Adrenal gland (tissue), 12 donors: ENCODE results near the gene RAB3IL1. TPM values are rescaled to one million over a fixed set of nuclear protein-coding genes. Genes with fewer than 3 reads are reported as not detected.

ENCODE experiments used
- DNase-seq, 7 donors: peaks; one replicate each; pipeline ENCODE4 v3.0.0-alpha.2; 2019 to 2020
- H3K27ac ChIP-seq, 5 donors: fragments of 200-600 bp; sonication (generic) in 4 of 5; 1 replicate in 3 of 5; 2 replicates in 2 of 5; pipeline versions ENCODE4 v1.5.1 to v1.8.0; 2016 to 2020; ENCODE audit warnings: mild to moderate bottlenecking in 1 of 5
- H3K27me3 ChIP-seq: fragments of 200-600 bp; 2 replicates; pipeline ENCODE4 v1.8.0; 2021
- H3K36me3 ChIP-seq, 2 donors: fragments of 200-600 bp; replicated peaks in 1 of 2; 1 replicate in 1 of 2; 2 replicates in 1 of 2; pipeline versions ENCODE4 v1.5.1 to v1.8.0; 2018 to 2022
- H3K4me1 ChIP-seq, 2 donors: fragments of 200-600 bp; replicated peaks in 1 of 2; 1 replicate in 1 of 2; 2 replicates in 1 of 2; pipeline versions ENCODE4 v1.5.1 to v1.8.0; 2018 to 2021
- H3K4me3 ChIP-seq, 4 donors: fragments of 200-600 bp; sonication (generic) in 3 of 4; one replicate each; pipeline ENCODE4 v1.5.1; 2016 to 2018
- H3K9me3 ChIP-seq, 3 donors: fragments of 200-600 bp; sonication (generic) in 1 of 3; replicated peaks in 1 of 3; 1 replicate in 2 of 3; 2 replicates in 1 of 3; pipeline versions ENCODE4 v1.5.1 to v1.8.0; 2016 to 2021
- POLR2A ChIP-seq, 2 donors: fragments of 450-650 bp; IDR thresholded peaks; one replicate each; pipeline ENCODE4 v1.6.1; 2017; ENCODE audit warnings: antibody characterized with exemption in 2 of 2, mild to moderate bottlenecking in 2 of 2, moderate library complexity in 1 of 2
- WGBS, 4 donors: extraction: QIAGEN DNeasy Blood & Tissue Kit in 2 of 4; methylation state at CpG; one replicate each; pipeline versions ENCODE4 v1.1.5 to v1.1.7; 2013 to 2017; 5-methylcytosine and 5-hydroxymethylcytosine counted together
- intact Hi-C, 2 donors: fragments of 100-400 bp; cut with DNase I; formaldehyde crosslinking; loops; one replicate each; pipeline versions ENCODE4 v1.14.1 to v1.15.0; 2022 to 2023
- polyA plus RNA-seq, 3 donors: library from polyadenylated mRNA; stranded (reverse); fragments of 200-250 nt in 2 of 3; fragments of 350-450 nt in 1 of 3; fragmentation: Illumina TruSeq in 1 of 3; extraction: RNeasy Lipid Tissue Mini Kit (QIAGEN cat#74804) in 1 of 3; gene quantifications; one replicate each; pipeline ENCODE4 v1.2.3, GENCODE V29; 2013 to 2014
- total RNA-seq, 9 donors: library from RNA; depleted of rRNA in 4 of 9; stranded (reverse); fragments of >200 nt in 4 of 9; fragments of 120-200 nt in 1 of 9; fragmentation: NEBNext Ultra II Directional in 1 of 9; extraction: Animal tissue kit (Norgen Biotek cat#: 25700) in 1 of 9; gene quantifications; one replicate each; pipeline versions ENCODE4 v1.1.0 to v1.2.4, GENCODE V29; 2013 to 2023
- TF ChIP-seq, protein P1 (sequence below), 6 experiments: fragments of 450-650 bp in 4 of 6; fragments of 200-600 bp in 2 of 6; sonication (generic) in 1 of 6; IDR thresholded peaks; 1 replicate in 5 of 6; 2 replicates in 1 of 6; pipeline versions ENCODE4 v1.5.1 to v1.8.0; 2016 to 2021; ENCODE audit warnings: antibody characterized with exemption in 6 of 6, mild to moderate bottlenecking in 2 of 6, moderate library complexity in 1 of 6
- donor health status: healthy with polysubstance abuse.
- donor health status: Bipolar disorder and iron deficiency.
- donor health status: DM: yes; HTN: yes; CAD: no.
- donor health status: DM: no; HTN: no; CAD: no.
- donor health status: DM: no; HTN: no; CAD: no.
- donor health status: DM: yes; HTN: yes; CAD: no.

The RAB3IL1 gene
- total and polyA plus RNA-seq, 12 donors: 2.4 to 23.7 (median 17.5) TPM

GRCh38 chr11:61874377-61874809 is 43.0 kb downstream of the RAB3IL1 start:
- no peak for DNase-seq
- no peak for TF ChIP-seq POLR2A (IDR thresholded peaks at IDR 0.05)
- TF ChIP-seq, protein P1, sequence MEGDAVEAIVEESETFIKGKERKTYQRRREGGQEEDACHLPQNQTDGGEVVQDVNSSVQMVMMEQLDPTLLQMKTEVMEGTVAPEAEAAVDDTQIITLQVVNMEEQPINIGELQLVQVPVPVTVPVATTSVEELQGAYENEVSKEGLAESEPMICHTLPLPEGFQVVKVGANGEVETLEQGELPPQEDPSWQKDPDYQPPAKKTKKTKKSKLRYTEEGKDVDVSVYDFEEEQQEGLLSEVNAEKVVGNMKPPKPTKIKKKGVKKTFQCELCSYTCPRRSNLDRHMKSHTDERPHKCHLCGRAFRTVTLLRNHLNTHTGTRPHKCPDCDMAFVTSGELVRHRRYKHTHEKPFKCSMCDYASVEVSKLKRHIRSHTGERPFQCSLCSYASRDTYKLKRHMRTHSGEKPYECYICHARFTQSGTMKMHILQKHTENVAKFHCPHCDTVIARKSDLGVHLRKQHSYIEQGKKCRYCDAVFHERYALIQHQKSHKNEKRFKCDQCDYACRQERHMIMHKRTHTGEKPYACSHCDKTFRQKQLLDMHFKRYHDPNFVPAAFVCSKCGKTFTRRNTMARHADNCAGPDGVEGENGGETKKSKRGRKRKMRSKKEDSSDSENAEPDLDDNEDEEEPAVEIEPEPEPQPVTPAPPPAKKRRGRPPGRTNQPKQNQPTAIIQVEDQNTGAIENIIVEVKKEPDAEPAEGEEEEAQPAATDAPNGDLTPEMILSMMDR (IDR thresholded peaks at IDR 0.05): no peak
- Histone ChIP-seq H3K4me1 (peaks cover 6 to 7% of the 10 kb centered on the region in 2 donors), H3K36me3 (no peaks in the 10 kb centered on the region), H3K27me3 (no peaks in the 10 kb centered on the region), H3K4me3 (no peak overlapping the region), H3K27ac (no peak overlapping the region), H3K9me3 (no peaks in the 10 kb centered on the region)
- 77 to 88% (median 83%) methylated on average over 12 of the region's 12 CpGs for WGBS, 4 donors
- intact Hi-C loops: no loop called here

DNA sequence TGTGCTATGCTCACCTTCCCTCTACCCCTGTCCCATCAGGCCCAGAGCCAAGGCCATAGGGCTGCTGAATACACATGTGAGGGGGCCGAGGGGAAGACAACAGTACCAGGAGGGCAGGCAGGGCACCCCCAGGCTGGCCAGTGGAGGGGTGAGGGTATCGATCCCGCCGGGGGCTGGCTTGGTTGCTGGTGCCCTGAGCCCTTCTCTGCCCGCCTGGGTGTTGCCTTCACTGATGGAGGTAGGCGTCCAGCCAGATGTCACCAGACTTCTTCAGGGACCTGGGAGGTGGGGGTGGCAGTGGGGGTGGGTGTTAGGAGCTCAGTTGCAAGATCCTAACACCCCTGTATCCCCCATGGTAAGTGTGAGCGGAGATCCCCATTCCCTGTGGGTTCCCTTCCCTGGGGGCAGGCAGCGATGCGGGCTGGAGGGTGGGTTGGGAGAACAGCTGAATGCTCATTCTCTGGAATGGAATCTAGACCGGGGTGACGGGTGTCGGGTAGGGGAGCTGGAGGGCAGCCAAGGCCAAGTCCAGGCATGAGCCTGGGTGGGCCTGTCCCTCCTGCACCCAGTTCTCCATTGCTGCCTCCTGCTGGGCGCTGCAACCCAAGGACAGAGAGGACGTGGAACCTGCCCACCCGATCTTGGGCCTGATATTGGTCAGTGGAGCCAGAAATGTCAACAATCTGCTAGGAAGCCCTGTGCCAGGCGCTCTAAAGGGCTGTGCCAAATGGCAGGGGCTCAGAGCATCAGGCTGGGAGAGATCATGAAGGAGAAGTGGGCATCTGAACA is 43.6 kb downstream of the RAB3IL1 start:
- no peak overlapping the region for H3K4me3 ChIP-seq
- H3K9me3 ChIP-seq: no peaks in the 10 kb centered on the region
- H3K4me1 ChIP-seq: peaks cover 6 to 7% of the 10 kb centered on the region in 2 donors
- no peak for TF ChIP-seq POLR2A (IDR thresholded peaks at IDR 0.05)
- TF ChIP-seq, protein P1 (IDR thresholded peaks at IDR 0.05): no peak
- no peaks in the 10 kb centered on the region for H3K36me3 ChIP-seq
- intact Hi-C loops: no loop called here
- H3K27me3 ChIP-seq: no peaks in the 10 kb centered on the region
- no peak for DNase-seq
- no peak overlapping the region for H3K27ac ChIP-seq
- 78 to 88% (median 87%) methylated on average over 9 to 16 of the region's 16 CpGs for WGBS, 4 donors

GRCh38 chr11:61872935-61873565 is 44.3 kb downstream of the RAB3IL1 start:
- no peaks in the 10 kb centered on the region for H3K36me3 ChIP-seq
- no peaks in the 10 kb centered on the region for H3K9me3 ChIP-seq
- WGBS, 4 donors: 90 to 100% (median 93%) methylated on average over 2 to 20 of the region's 20 CpGs
- H3K4me3 ChIP-seq: no peak overlapping the region
- H3K27me3 ChIP-seq: no peaks in the 10 kb centered on the region
- no peak for DNase-seq
- TF ChIP-seq, protein P1 (IDR thresholded peaks at IDR 0.05): no peak
- no peak for TF ChIP-seq POLR2A (IDR thresholded peaks at IDR 0.05)
- intact Hi-C loops: no loop called here
- H3K27ac ChIP-seq: no peak overlapping the region
- peaks cover 6 to 7% of the 10 kb centered on the region in 2 donors for H3K4me1 ChIP-seq

GRCh38 chr11:61871158-61871597 is 46.2 kb downstream of the RAB3IL1 start:
- DNase-seq: peak; percentile 82 to 91 (median 88)
- TF ChIP-seq, protein P1 (IDR thresholded peaks at IDR 0.05): peak; percentile 92 to 98 (median 95)
- peak in 1 of 2 donors; percentile 39 for TF ChIP-seq POLR2A (IDR thresholded peaks at IDR 0.05)
- H3K9me3 ChIP-seq: no peaks in the 10 kb centered on the region
- WGBS, 4 donors: 1 to 10% (median 4%) methylated on average over 6 to 24 of the region's 24 CpGs
- no peaks in the 10 kb centered on the region for H3K27me3 ChIP-seq
- peak overlapping the region in 3 of 5 donors; percentile 26 to 52 (median 50) for H3K27ac ChIP-seq
- intact Hi-C loops: no loop called here
- H3K36me3 ChIP-seq: peaks cover 0 to 1% of the 10 kb centered on the region in 2 donors
- peaks cover 6 to 7% of the 10 kb centered on the region in 2 donors for H3K4me1 ChIP-seq
- H3K4me3 ChIP-seq: no peak overlapping the region
